K562 (cell line): ENCODE results near the gene IFT122. TPM values are rescaled to one million over a fixed set of nuclear protein-coding genes. Genes with fewer than 3 reads are reported as not detected.

Experiments
- CHD1 ChIP-seq: fragments of 200-600 bp; sonication (generic); IDR thresholded peaks from one replicate; pipeline ENCODE4 v1.6.1; 2012; ENCODE audit warnings: mild to moderate bottlenecking, moderate library complexity, low read length, inconsistent platforms
- YY1 ChIP-seq, 3 experiments: IDR thresholded peaks; 2 replicates each; pipeline ENCODE4 v1.6.1; 2011; ENCODE audit warnings: low read length in 2 of 3, mild to moderate bottlenecking in 2 of 3, moderate library complexity in 2 of 3, borderline replicate concordance in 1 of 3, control low read depth in 1 of 3, low read depth in 1 of 3; ENCODE audit not compliant: insufficient read depth in 3 of 3, insufficient replicate concordance in 2 of 3, control insufficient read depth in 1 of 3, insufficient read length in 1 of 3; ENCODE audit errors: extremely low read depth in 1 of 3
- ZFX ChIP-seq: sonication (generic); formaldehyde crosslinking; IDR thresholded peaks from 2 replicates; pipeline ENCODE4 v1.8.0; 2022; ENCODE audit warnings: mild to moderate bottlenecking, missing genetic modification reagents, moderate library complexity
- ZNF695 ChIP-seq: fragments of 450-650 bp; formaldehyde crosslinking; IDR thresholded peaks from 2 replicates; pipeline ENCODE4 v1.4.0; 2020; ENCODE audit warnings: mild to moderate bottlenecking, moderate library complexity
- polyA plus RNA-seq, 8 experiments: library from polyadenylated mRNA; depleted of rRNA in 4 of 8; stranded (reverse) in 5 of 8; unstranded in 3 of 8; fragments of >200 nt; fragmentation: Nextera tagmentation in 2 of 8; fragmentation: Illumina TruSeq in 1 of 8; extraction: Ambion mirVana in 2 of 8; extraction: Trizol in 1 of 8; gene quantifications; 2 replicates each; pipeline versions ENCODE4 v1.2.1 to v1.2.3, GENCODE V29; 2011 to 2014; ENCODE audit warnings: inconsistent platforms in 1 of 8, missing spikeins in 1 of 8
- total RNA-seq, 7 experiments: library from RNA; depleted of rRNA in 6 of 7; stranded (reverse); fragments of >200 nt in 6 of 7; fragmentation: Illumina TruSeq in 2 of 7; extraction: Trizol in 2 of 7; gene quantifications; 2 replicates each; pipeline versions ENCODE4 v1.2.1 to v1.2.3, GENCODE V29; 2011 to 2021; ENCODE audit warnings: low replicate concordance in 1 of 7
- TF ChIP-seq, protein P1 (sequence below): fragments of 450-650 bp; IDR thresholded peaks from 2 replicates; pipeline ENCODE4 v1.6.1; 2016; ENCODE audit warnings: mild to moderate bottlenecking, moderate library complexity
- TF ChIP-seq, protein P2 (sequence below): fragments of 450-650 bp; IDR thresholded peaks from 2 replicates; pipeline ENCODE4 v1.6.1; 2018; ENCODE audit not compliant: partially characterized antibody
- TF ChIP-seq, protein P3 (sequence below): fragments of 250-450 bp; sonication (Bioruptor Pico); IDR thresholded peaks from 2 replicates; pipeline ENCODE4 v1.5.0; 2020; ENCODE audit warnings: mild to moderate bottlenecking

IFT122 gene
- total and polyA plus RNA-seq, 9 of the 15 experiments (the other 6 are each of a cell fraction or from before 2014, with no cell fraction given), result 2.4 to 11.5 (median 7.7) TPM

DNA sequence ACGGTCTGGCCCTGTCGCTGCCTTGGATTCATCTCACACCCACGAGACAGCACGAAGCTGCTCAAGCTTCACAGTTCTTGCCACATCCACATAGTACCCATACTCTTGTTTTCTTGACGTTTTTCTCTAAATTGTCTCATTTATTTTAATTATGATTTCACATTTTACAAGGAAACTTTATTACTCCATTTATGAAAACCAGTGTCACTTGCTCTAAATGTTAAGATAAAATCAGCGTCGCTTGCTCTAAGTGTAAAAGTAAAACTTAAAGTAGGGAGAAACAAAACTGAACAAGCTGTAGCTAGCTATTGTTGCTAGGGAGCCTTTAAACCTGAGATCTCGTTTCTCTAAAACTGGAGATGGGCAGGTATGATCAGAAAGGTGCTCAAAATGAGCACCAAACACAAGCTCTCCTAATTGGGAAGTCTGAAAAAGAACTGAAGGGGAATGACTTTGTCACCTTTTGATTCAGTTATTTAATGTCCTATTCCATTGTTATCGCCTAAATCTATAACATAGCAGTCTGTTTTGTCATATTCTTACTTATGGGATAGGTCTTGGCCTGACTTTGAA is 680 bp downstream of the IFT122 start (continued):
- TF ChIP-seq, protein P1, sequence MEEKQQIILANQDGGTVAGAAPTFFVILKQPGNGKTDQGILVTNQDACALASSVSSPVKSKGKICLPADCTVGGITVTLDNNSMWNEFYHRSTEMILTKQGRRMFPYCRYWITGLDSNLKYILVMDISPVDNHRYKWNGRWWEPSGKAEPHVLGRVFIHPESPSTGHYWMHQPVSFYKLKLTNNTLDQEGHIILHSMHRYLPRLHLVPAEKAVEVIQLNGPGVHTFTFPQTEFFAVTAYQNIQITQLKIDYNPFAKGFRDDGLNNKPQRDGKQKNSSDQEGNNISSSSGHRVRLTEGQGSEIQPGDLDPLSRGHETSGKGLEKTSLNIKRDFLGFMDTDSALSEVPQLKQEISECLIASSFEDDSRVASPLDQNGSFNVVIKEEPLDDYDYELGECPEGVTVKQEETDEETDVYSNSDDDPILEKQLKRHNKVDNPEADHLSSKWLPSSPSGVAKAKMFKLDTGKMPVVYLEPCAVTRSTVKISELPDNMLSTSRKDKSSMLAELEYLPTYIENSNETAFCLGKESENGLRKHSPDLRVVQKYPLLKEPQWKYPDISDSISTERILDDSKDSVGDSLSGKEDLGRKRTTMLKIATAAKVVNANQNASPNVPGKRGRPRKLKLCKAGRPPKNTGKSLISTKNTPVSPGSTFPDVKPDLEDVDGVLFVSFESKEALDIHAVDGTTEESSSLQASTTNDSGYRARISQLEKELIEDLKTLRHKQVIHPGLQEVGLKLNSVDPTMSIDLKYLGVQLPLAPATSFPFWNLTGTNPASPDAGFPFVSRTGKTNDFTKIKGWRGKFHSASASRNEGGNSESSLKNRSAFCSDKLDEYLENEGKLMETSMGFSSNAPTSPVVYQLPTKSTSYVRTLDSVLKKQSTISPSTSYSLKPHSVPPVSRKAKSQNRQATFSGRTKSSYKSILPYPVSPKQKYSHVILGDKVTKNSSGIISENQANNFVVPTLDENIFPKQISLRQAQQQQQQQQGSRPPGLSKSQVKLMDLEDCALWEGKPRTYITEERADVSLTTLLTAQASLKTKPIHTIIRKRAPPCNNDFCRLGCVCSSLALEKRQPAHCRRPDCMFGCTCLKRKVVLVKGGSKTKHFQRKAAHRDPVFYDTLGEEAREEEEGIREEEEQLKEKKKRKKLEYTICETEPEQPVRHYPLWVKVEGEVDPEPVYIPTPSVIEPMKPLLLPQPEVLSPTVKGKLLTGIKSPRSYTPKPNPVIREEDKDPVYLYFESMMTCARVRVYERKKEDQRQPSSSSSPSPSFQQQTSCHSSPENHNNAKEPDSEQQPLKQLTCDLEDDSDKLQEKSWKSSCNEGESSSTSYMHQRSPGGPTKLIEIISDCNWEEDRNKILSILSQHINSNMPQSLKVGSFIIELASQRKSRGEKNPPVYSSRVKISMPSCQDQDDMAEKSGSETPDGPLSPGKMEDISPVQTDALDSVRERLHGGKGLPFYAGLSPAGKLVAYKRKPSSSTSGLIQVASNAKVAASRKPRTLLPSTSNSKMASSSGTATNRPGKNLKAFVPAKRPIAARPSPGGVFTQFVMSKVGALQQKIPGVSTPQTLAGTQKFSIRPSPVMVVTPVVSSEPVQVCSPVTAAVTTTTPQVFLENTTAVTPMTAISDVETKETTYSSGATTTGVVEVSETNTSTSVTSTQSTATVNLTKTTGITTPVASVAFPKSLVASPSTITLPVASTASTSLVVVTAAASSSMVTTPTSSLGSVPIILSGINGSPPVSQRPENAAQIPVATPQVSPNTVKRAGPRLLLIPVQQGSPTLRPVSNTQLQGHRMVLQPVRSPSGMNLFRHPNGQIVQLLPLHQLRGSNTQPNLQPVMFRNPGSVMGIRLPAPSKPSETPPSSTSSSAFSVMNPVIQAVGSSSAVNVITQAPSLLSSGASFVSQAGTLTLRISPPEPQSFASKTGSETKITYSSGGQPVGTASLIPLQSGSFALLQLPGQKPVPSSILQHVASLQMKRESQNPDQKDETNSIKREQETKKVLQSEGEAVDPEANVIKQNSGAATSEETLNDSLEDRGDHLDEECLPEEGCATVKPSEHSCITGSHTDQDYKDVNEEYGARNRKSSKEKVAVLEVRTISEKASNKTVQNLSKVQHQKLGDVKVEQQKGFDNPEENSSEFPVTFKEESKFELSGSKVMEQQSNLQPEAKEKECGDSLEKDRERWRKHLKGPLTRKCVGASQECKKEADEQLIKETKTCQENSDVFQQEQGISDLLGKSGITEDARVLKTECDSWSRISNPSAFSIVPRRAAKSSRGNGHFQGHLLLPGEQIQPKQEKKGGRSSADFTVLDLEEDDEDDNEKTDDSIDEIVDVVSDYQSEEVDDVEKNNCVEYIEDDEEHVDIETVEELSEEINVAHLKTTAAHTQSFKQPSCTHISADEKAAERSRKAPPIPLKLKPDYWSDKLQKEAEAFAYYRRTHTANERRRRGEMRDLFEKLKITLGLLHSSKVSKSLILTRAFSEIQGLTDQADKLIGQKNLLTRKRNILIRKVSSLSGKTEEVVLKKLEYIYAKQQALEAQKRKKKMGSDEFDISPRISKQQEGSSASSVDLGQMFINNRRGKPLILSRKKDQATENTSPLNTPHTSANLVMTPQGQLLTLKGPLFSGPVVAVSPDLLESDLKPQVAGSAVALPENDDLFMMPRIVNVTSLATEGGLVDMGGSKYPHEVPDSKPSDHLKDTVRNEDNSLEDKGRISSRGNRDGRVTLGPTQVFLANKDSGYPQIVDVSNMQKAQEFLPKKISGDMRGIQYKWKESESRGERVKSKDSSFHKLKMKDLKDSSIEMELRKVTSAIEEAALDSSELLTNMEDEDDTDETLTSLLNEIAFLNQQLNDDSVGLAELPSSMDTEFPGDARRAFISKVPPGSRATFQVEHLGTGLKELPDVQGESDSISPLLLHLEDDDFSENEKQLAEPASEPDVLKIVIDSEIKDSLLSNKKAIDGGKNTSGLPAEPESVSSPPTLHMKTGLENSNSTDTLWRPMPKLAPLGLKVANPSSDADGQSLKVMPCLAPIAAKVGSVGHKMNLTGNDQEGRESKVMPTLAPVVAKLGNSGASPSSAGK, result peak; percentile 39; the same call in 1 of the 2 replicates
- TF ChIP-seq, protein P2, sequence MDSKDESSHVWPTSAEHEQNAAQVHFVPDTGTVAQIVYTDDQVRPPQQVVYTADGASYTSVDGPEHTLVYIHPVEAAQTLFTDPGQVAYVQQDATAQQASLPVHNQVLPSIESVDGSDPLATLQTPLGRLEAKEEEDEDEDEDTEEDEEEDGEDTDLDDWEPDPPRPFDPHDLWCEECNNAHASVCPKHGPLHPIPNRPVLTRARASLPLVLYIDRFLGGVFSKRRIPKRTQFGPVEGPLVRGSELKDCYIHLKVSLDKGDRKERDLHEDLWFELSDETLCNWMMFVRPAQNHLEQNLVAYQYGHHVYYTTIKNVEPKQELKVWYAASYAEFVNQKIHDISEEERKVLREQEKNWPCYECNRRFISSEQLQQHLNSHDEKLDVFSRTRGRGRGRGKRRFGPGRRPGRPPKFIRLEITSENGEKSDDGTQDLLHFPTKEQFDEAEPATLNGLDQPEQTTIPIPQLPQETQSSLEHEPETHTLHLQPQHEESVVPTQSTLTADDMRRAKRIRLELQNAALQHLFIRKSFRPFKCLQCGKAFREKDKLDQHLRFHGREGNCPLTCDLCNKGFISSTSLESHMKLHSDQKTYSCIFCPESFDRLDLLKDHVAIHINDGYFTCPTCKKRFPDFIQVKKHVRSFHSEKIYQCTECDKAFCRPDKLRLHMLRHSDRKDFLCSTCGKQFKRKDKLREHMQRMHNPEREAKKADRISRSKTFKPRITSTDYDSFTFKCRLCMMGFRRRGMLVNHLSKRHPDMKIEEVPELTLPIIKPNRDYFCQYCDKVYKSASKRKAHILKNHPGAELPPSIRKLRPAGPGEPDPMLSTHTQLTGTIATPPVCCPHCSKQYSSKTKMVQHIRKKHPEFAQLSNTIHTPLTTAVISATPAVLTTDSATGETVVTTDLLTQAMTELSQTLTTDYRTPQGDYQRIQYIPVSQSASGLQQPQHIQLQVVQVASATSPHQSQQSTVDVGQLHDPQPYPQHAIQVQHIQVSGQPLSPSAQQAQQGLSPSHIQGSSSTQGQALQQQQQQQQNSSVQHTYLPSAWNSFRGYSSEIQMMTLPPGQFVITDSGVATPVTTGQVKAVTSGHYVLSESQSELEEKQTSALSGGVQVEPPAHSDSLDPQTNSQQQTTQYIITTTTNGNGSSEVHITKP, result no peak
- TF ChIP-seq ZNF695 (CRISPR knock-in tag) (no peak), CHD1 (peak; percentile 19), YY1 (IDR thresholded peaks at IDR 0.05; ENCODE audit: borderline replicate concordance in 1 of 3, control insufficient read depth in 1 of 3, extremely low read depth in 1 of 3, insufficient read depth in 3 of 3, insufficient read length in 1 of 3, insufficient replicate concordance in 2 of 3, low read depth in 1 of 3, low read length in 2 of 3) (no peak), ZFX (CRISPR knock-in tag) (peak; percentile 71; the same call in 1 of the 2 replicates)
- TF ChIP-seq, protein P3, sequence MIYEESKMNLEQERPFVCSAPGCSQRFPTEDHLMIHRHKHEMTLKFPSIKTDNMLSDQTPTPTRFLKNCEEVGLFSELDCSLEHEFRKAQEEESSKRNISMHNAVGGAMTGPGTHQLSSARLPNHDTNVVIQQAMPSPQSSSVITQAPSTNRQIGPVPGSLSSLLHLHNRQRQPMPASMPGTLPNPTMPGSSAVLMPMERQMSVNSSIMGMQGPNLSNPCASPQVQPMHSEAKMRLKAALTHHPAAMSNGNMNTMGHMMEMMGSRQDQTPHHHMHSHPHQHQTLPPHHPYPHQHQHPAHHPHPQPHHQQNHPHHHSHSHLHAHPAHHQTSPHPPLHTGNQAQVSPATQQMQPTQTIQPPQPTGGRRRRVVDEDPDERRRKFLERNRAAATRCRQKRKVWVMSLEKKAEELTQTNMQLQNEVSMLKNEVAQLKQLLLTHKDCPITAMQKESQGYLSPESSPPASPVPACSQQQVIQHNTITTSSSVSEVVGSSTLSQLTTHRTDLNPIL (CRISPR knock-in tag), result no peak
